Prostate gland (tissue), 2 donors: ENCODE measurements around the gene ZC3H10.

Experiments used
- POLR2A ChIP-seq: fragments of 450-650 bp; IDR thresholded peaks from one replicate; pipeline ENCODE4 v1.6.1; 2016; ENCODE audit warnings: antibody characterized with exemption, mild to moderate bottlenecking
- TF ChIP-seq, protein P1 (sequence below), 4 experiments: fragments of 200-600 bp in 2 of 4; fragments of 450-650 bp in 2 of 4; sonication (generic) in 2 of 4; IDR thresholded peaks; 1 replicate in 3 of 4; 2 replicates in 1 of 4; pipeline ENCODE4 v1.5.1; 2016 to 2019; ENCODE audit warnings: antibody characterized with exemption in 4 of 4, mild to moderate bottlenecking in 2 of 4, moderate library complexity in 2 of 4

DNA sequence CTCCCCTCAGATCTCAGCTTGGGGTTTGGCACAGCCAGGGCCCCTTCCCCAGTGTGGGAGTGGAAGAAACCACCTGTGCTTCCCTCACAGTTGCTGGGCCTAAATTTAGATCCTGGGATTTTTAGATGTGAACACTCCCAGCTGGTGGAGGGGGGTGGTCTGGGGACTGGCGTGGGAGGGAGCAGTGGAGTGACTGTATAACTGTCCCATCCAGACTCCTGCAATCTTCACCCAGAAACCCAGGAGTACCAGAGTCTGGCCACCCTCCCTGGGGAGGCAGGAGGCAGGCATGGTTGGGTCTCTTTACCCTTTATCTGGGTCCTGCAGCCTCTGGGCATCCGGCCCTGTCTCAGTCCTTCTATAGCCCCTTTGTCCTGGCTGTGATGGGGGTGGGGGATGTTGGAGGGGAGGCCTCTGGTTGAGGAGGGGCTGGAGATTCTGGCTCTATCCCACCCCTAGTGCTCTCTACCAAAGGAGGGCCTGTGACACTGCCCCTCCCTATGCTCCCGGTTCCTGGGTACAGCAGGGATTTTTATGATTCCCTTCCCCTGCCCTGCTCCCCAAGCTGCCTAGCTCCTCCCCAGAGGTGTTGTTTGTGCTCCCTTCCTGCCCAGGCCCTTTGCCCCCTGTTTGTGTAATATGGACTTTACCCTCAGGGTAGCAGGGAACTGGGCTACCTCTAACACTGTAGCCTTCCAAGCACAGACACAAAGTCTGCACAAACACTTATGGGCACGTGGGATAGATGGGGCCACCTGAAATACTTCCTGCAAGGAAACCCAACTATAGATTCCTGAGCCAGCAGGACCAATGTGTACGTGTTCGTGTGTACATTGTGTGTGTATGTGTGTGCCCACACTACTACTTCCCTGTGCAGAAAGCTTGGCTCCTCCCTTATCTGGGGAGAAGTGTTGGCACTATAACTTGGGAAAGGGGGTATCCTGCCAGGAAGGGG is 36.4 kb upstream of the ZC3H10 start:
- TF ChIP-seq, protein P1, sequence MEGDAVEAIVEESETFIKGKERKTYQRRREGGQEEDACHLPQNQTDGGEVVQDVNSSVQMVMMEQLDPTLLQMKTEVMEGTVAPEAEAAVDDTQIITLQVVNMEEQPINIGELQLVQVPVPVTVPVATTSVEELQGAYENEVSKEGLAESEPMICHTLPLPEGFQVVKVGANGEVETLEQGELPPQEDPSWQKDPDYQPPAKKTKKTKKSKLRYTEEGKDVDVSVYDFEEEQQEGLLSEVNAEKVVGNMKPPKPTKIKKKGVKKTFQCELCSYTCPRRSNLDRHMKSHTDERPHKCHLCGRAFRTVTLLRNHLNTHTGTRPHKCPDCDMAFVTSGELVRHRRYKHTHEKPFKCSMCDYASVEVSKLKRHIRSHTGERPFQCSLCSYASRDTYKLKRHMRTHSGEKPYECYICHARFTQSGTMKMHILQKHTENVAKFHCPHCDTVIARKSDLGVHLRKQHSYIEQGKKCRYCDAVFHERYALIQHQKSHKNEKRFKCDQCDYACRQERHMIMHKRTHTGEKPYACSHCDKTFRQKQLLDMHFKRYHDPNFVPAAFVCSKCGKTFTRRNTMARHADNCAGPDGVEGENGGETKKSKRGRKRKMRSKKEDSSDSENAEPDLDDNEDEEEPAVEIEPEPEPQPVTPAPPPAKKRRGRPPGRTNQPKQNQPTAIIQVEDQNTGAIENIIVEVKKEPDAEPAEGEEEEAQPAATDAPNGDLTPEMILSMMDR (IDR thresholded peaks at IDR 0.05): no peak
- TF ChIP-seq POLR2A: no peak
